Neuronal stem cell (in vitro differentiated cells): ENCODE results near the gene ENOX2.

Source experiments
- DNase-seq: peaks from one replicate; pipeline ENCODE4 v3.0.0-alpha.2; 2013; ENCODE audit warnings: low spot score
- H2AFZ ChIP-seq: one replicate; pipeline ENCODE4 v1.6.1; 2013; ENCODE audit warnings: mild to moderate bottlenecking, low read length, inconsistent platforms
- H2AK5ac ChIP-seq: 2 replicates; pipeline ENCODE4 v1.6.1; 2013; ENCODE audit warnings: low read depth, mild to moderate bottlenecking, inconsistent platforms, low read length, moderate library complexity, mixed read lengths
- H2BK120ac ChIP-seq: 2 replicates; pipeline ENCODE4 v1.6.1; 2013; ENCODE audit warnings: low read depth, mild to moderate bottlenecking, inconsistent platforms, low read length, moderate library complexity, mixed read lengths
- H2BK12ac ChIP-seq: one replicate; pipeline ENCODE4 v1.6.1; 2013; ENCODE audit warnings: low read length, inconsistent platforms
- H2BK15ac ChIP-seq: 2 replicates; pipeline ENCODE4 v1.6.1; 2013; ENCODE audit warnings: mild to moderate bottlenecking, low read length, inconsistent platforms, mixed read lengths
- H2BK5ac ChIP-seq: one replicate; pipeline ENCODE4 v1.6.1; 2013; ENCODE audit warnings: inconsistent platforms, mild to moderate bottlenecking, low read length, moderate library complexity
- H3K14ac ChIP-seq: one replicate; pipeline ENCODE4 v1.6.1; 2013; ENCODE audit warnings: low read length, inconsistent platforms
- H3K18ac ChIP-seq: 2 replicates; pipeline ENCODE4 v1.6.1; 2013; ENCODE audit warnings: low read length, inconsistent platforms
- H3K23ac ChIP-seq: 2 replicates; pipeline ENCODE4 v1.6.1; 2013; ENCODE audit warnings: low read depth, mild to moderate bottlenecking, mixed read lengths, low read length, inconsistent platforms; ENCODE audit not compliant: poor library complexity
- H3K27ac ChIP-seq: replicated peaks from 3 replicates; pipeline ENCODE4 v1.5.1; 2013; ENCODE audit warnings: low read length, inconsistent platforms
- H3K27me3 ChIP-seq, 3 experiments: 2 replicates each; pipeline ENCODE4 v1.6.1; 2013; ENCODE audit warnings: low read length in 3 of 3, mild to moderate bottlenecking in 2 of 3, inconsistent platforms in 1 of 3, low read depth in 1 of 3, mixed read lengths in 1 of 3, moderate library complexity in 1 of 3; ENCODE audit not compliant: control insufficient read depth in 3 of 3, insufficient read depth in 3 of 3
- H3K36me3 ChIP-seq, 2 donors: replicated peaks in 1 of 2; 2 replicates each; pipeline ENCODE4 v1.6.1; 2013; ENCODE audit warnings: low read length in 2 of 2; ENCODE audit not compliant: control insufficient read depth in 2 of 2, insufficient read depth in 2 of 2
- H3K4ac ChIP-seq: 2 replicates; pipeline ENCODE4 v1.6.1; 2013; ENCODE audit warnings: inconsistent platforms, mild to moderate bottlenecking, low read length, moderate library complexity
- H3K4me1 ChIP-seq, 2 donors: 1 replicate in 1 of 2; 2 replicates in 1 of 2; pipeline ENCODE4 v1.6.1; 2013; ENCODE audit warnings: low read length in 2 of 2, low read depth in 1 of 2; ENCODE audit not compliant: control insufficient read depth in 2 of 2, insufficient read depth in 1 of 2
- H3K4me2 ChIP-seq: one replicate; pipeline ENCODE4 v1.6.1; 2013; ENCODE audit warnings: mild to moderate bottlenecking, low read length, inconsistent platforms; ENCODE audit not compliant: insufficient read depth, poor library complexity, severe bottlenecking
- H3K4me3 ChIP-seq, 2 donors: 2 replicates each; pipeline ENCODE4 v1.5.1; 2013; ENCODE audit warnings: low read length in 2 of 2, mild to moderate bottlenecking in 2 of 2, inconsistent platforms in 1 of 2, moderate library complexity in 1 of 2
- H3K79me1 ChIP-seq: one replicate; pipeline ENCODE4 v1.6.1; 2013; ENCODE audit warnings: low read depth, mild to moderate bottlenecking, inconsistent platforms, low read length, moderate library complexity
- H3K9ac ChIP-seq: one replicate; pipeline ENCODE4 v1.6.1; 2013; ENCODE audit warnings: mild to moderate bottlenecking, low read depth, low read length, inconsistent platforms; ENCODE audit not compliant: poor library complexity
- H3K9me3 ChIP-seq, 2 donors: replicated peaks in 1 of 2; 2 replicates each; pipeline versions ENCODE3 to v1.6.1; 2013; ENCODE audit warnings: low read length in 2 of 2, mild to moderate bottlenecking in 2 of 2, inconsistent platforms in 1 of 2, low read depth in 1 of 2, mixed read lengths in 1 of 2, moderate library complexity in 1 of 2; ENCODE audit not compliant: control insufficient read depth in 2 of 2, insufficient read depth in 1 of 2
- H4K8ac ChIP-seq: one replicate; pipeline ENCODE4 v1.6.1; 2013; ENCODE audit warnings: low read depth, mild to moderate bottlenecking, inconsistent platforms, low read length, moderate library complexity
- H4K91ac ChIP-seq: one replicate; pipeline ENCODE4 v1.6.1; 2013; ENCODE audit warnings: low read length, low read depth, mild to moderate bottlenecking, inconsistent platforms; ENCODE audit not compliant: poor library complexity
- WGBS, 2 donors: extraction: QIAGEN DNeasy Blood & Tissue Kit; methylation state at CpG; one replicate each; pipeline ENCODE4 v1.1.7; 2013; ENCODE audit warnings: missing lambda C conversion rate in 2 of 2, mixed read lengths in 1 of 2; ENCODE audit not compliant: insufficient read length in 2 of 2, insufficient replicate concordance in 1 of 2; ENCODE audit errors: extremely low coverage in 2 of 2; 5-methylcytosine and 5-hydroxymethylcytosine counted together

ENOX2 gene

GRCh38 chrX:130625386-130625785 is 277.6 kb downstream of the ENOX2 start:
- DNase-seq: no peak
- Histone ChIP-seq H3K18ac (no peak overlapping the region), H3K79me1 (no peaks in the 10 kb centered on the region), H2BK5ac (no peak overlapping the region), H2AFZ (peak overlapping the region; percentile 12), H2BK12ac (no peak overlapping the region), H2AK5ac (no peak overlapping the region), H3K4me3 (no peak overlapping the region), H2BK120ac (no peak overlapping the region), H3K4me1 (peaks cover 12 to 13% of the 10 kb centered on the region in 2 donors), H3K9me3 (no peaks in the 10 kb centered on the region), H4K8ac (no peak overlapping the region), H3K4ac (no peak overlapping the region), H3K27me3 (no peaks in the 10 kb centered on the region), H3K9ac (no peak overlapping the region), H3K23ac (no peak overlapping the region), H3K36me3 (no peaks in the 10 kb centered on the region), H3K4me2 (no peak overlapping the region), H3K14ac (no peak overlapping the region), H2BK15ac (no peak overlapping the region), H3K27ac (no peak overlapping the region), H4K91ac (no peak overlapping the region)
- WGBS, 2 donors: no CpG with 5 or more reads among the region's 6 CpGs

GRCh38 chrX:130623518-130623917 is 279.5 kb downstream of the ENOX2 start:
- Histone ChIP-seq H3K18ac (no peak overlapping the region), H3K4ac (no peak overlapping the region), H3K27ac (no peak overlapping the region), H3K4me3 (no peak overlapping the region), H4K91ac (no peak overlapping the region), H4K8ac (no peak overlapping the region), H3K9me3 (no peaks in the 10 kb centered on the region), H2AK5ac (no peak overlapping the region), H2BK120ac (no peak overlapping the region), H3K4me2 (no peak overlapping the region), H3K4me1 (peaks cover 10 to 13% of the 10 kb centered on the region in 2 donors), H2AFZ (no peak overlapping the region), H3K27me3 (no peaks in the 10 kb centered on the region), H2BK15ac (no peak overlapping the region), H3K9ac (no peak overlapping the region), H3K36me3 (no peaks in the 10 kb centered on the region), H3K79me1 (no peaks in the 10 kb centered on the region), H3K14ac (no peak overlapping the region), H3K23ac (no peak overlapping the region), H2BK12ac (no peak overlapping the region), H2BK5ac (no peak overlapping the region)
- WGBS, 2 donors: no CpG with 5 or more reads among the region's 4 CpGs
- no peak for DNase-seq

GRCh38 chrX:130615941-130616340 is 287.1 kb downstream of the ENOX2 start:
- Histone ChIP-seq H3K23ac (no peak overlapping the region), H3K14ac (no peak overlapping the region), H3K18ac (no peak overlapping the region), H4K8ac (no peak overlapping the region), H2AK5ac (no peak overlapping the region), H3K27ac (no peak overlapping the region), H3K4me2 (no peak overlapping the region), H2BK5ac (no peak overlapping the region), H3K79me1 (no peaks in the 10 kb centered on the region), H3K9me3 (no peaks in the 10 kb centered on the region), H2BK12ac (no peak overlapping the region), H3K36me3 (no peaks in the 10 kb centered on the region), H2AFZ (no peak overlapping the region), H3K4ac (no peak overlapping the region), H2BK120ac (no peak overlapping the region), H3K4me1 (no peaks in the 10 kb centered on the region), H3K4me3 (no peak overlapping the region), H2BK15ac (no peak overlapping the region), H3K27me3 (no peaks in the 10 kb centered on the region), H4K91ac (no peak overlapping the region), H3K9ac (no peak overlapping the region)
- no CpG with 5 or more reads among the region's 3 CpGs for WGBS, 2 donors
- no peak for DNase-seq

- Histone ChIP-seq H3K9me3 (no peaks in the 10 kb centered on the region), H2BK15ac (no peak overlapping the region), H3K18ac (no peak overlapping the region), H3K4ac (no peak overlapping the region), H2AFZ (no peak overlapping the region), H3K4me1 (no peaks in the 10 kb centered on the region), H3K14ac (no peak overlapping the region), H3K4me3 (no peak overlapping the region), H2BK120ac (no peak overlapping the region), H4K8ac (no peak overlapping the region), H3K27me3 (peaks cover 0 to 8% (median 0%) of the 10 kb centered on the region in 3 experiments), H3K27ac (no peak overlapping the region), H3K36me3 (no peaks in the 10 kb centered on the region), H2BK5ac (no peak overlapping the region), H3K9ac (no peak overlapping the region), H4K91ac (no peak overlapping the region), H2AK5ac (no peak overlapping the region), H3K23ac (no peak overlapping the region), H3K4me2 (no peak overlapping the region), H2BK12ac (no peak overlapping the region), H3K79me1 (no peaks in the 10 kb centered on the region)
- DNase-seq: no peak
- WGBS, 2 donors: no CpG with 5 or more reads among the region's 4 CpGs
Observed at GRCh38 chrX:130607431-130607830, 295.6 kb downstream of the ENOX2 start.
